Measurements from ENCODE around the gene SPEN. TPM values are rescaled to one million over a fixed set of nuclear protein-coding genes. Genes with fewer than 3 reads are reported as not detected.
A peak's percentile ranks its signal among the peaks of the same experiment; 100 is the strongest.

Gene SPEN
- total and polyA plus RNA-seq, 3 experiments from 2014 or later: 35.6 to 66.3 (median 63.1) TPM

GRCh38 chr1:15963968-15964648 is 116.6 kb downstream of the SPEN start:
- peaks cover 54 to 86% (median 69%) of the 10 kb centered on the region in 3 donors for H3K4me1 Mint-ChIP-seq
- peak overlapping the region in 6 of 7 donors; percentile 46 to 73 (median 56) for H3K4me3 Mint-ChIP-seq
- no peaks in the 10 kb centered on the region for H3K9me3 Mint-ChIP-seq
- no peak for DNase-seq
- H3K4me3 ChIP-seq (ENCODE audit: low read length): no peak overlapping the region
- peaks cover 3 to 32% (median 5%) of the 10 kb centered on the region in 3 donors for H3K36me3 Mint-ChIP-seq
- peaks cover 31% of the 10 kb centered on the region for H3K4me1 ChIP-seq (ENCODE audit: insufficient read depth, low read length)
- POLR2A ChIA-PET: interaction anchor here (0.7 to 1.0 kb wide), 3 partner anchors 48 to 130 kb away, joined by 3 to 5 read pairs (median 3); no protein-coding TSS in a partner anchor
- CTCF ChIA-PET: interaction anchor here (1.0 to 1.9 kb wide), 3 partner anchors 8 to 149 kb away, joined by 3 to 5 read pairs (median 3); partner anchors contain the start of gene ZBTB17
- no peaks in the 10 kb centered on the region for H3K9me3 ChIP-seq (ENCODE audit: low read length)
- H3K27ac ChIP-seq (ENCODE audit: low read depth, low read length): no peak overlapping the region
- H3K27me3 ChIP-seq (ENCODE audit: insufficient read depth, low read length, poor library complexity, severe bottlenecking): no peaks in the 10 kb centered on the region
- peak overlapping the region; percentile 29 to 94 (median 84) for H3K27ac Mint-ChIP-seq
- no peaks in the 10 kb centered on the region for H3K27me3 Mint-ChIP-seq
- no peaks in the 10 kb centered on the region for H3K36me3 ChIP-seq (ENCODE audit: insufficient read depth, low read length)

DNA sequence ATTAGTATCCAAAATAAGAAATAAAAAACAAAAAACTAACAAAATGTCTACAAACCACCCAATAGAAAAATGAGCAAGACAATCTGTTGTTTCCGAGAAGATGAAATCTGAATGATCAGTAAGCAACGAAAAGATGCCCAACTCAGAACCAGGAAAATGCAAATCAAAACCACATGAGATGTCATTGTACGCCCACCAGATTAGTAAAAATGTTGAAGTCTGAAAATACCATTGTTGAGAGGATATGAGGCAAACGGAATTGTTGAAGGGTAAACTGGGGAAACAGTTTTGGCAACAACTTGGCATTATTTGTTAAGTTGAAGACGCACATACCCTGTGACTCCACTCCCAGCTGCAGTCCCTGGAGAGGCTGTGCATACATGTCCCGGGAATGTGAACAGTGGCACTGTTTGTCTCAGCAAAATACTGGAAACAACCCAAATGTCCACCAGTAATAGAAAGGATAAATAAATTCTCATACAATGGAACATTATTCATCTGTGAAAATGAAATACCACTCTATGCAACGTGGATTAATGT is 117.8 kb downstream of the SPEN start:
- peaks cover 49 to 85% (median 65%) of the 10 kb centered on the region in 3 donors for H3K4me1 Mint-ChIP-seq
- Histone ChIP-seq H3K4me1 (ENCODE audit: insufficient read depth, low read length) (peaks cover 27% of the 10 kb centered on the region), H3K4me3 (ENCODE audit: low read length) (no peak overlapping the region), H3K27ac (ENCODE audit: low read depth, low read length) (no peak overlapping the region), H3K36me3 (ENCODE audit: insufficient read depth, low read length) (no peaks in the 10 kb centered on the region), H3K9me3 (ENCODE audit: low read length) (no peaks in the 10 kb centered on the region), H3K27me3 (ENCODE audit: insufficient read depth, low read length, poor library complexity, severe bottlenecking) (no peaks in the 10 kb centered on the region)
- peak overlapping the region; percentile 33 to 92 (median 85) for H3K27ac Mint-ChIP-seq
- H3K36me3 Mint-ChIP-seq: peaks cover 3 to 36% (median 6%) of the 10 kb centered on the region in 3 donors
- CTCF ChIA-PET: interaction anchor here (1.9 kb wide), 1 partner anchor 150 kb away, joined by 5 read pairs; no protein-coding TSS in a partner anchor
- H3K27me3 Mint-ChIP-seq: no peaks in the 10 kb centered on the region
- POLR2A ChIA-PET: interaction anchor here (0.8 kb wide), 1 partner anchor 47 kb away, joined by 5 read pairs; no protein-coding TSS in a partner anchor
- peak overlapping the region; percentile 1 to 86 (median 67) for H3K4me3 Mint-ChIP-seq
- DNase-seq: no peak
- no peaks in the 10 kb centered on the region for H3K9me3 Mint-ChIP-seq

DNA sequence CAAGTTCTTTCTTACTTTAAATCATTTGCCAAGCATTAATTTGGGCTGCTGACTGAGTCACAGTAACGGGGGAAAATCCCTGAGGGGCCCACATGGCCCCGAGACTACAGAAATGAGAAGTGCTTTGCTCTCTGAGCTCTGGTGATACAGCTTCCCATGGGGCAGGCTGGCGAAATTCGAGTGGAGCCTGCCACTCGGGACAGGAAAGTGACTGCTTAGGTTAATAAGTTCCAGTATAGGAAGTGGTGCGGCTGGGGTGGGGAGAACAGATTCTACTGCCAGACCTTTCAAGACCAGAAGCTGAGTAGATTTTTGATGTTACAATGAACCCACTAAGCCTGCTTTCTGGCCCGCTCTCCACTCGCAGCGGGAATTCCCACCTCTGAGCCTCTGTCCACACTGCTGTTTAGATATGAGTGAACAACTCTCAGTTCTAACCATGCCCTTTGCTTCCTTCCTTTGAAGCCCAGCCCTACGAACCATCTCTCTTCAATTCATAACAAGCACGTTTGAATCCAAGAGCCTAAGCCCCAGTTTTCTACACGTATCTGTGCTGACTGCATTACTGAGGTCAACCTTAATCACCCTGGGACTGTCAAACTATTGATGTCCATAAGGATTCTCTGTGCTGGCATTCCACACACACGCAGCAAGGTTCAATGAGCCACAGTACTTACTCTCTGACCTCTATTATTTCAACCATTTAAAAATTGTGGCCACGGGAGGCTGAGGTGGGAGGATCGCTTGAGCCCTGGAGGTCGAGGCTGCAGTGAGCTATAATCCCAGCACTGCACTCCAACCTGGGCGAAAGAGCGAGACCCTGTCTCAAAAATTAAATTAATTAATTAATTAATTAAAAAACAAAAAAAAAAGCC is 118.8 kb downstream of the SPEN start:
- H3K27ac ChIP-seq (ENCODE audit: low read depth, low read length): peak overlapping the region; percentile 13
- no peaks in the 10 kb centered on the region for H3K9me3 ChIP-seq (ENCODE audit: low read length)
- DNase-seq: peak; percentile 21 to 63 (median 26)
- no peaks in the 10 kb centered on the region for H3K27me3 ChIP-seq (ENCODE audit: insufficient read depth, low read length, poor library complexity, severe bottlenecking)
- Mint-ChIP-seq H3K4me1 (peaks cover 46 to 80% (median 58%) of the 10 kb centered on the region in 3 donors), H3K27ac (peak overlapping the region; percentile 81 to 96 (median 88)), H3K27me3 (no peaks in the 10 kb centered on the region), H3K4me3 (peak overlapping the region; percentile 31 to 86 (median 67)), H3K9me3 (no peaks in the 10 kb centered on the region), H3K36me3 (peaks cover 3 to 34% (median 6%) of the 10 kb centered on the region in 3 donors)
- H3K4me1 ChIP-seq (ENCODE audit: insufficient read depth, low read length): peaks cover 27% of the 10 kb centered on the region
- ChIA-PET POLR2A (no interaction called here), CTCF (no interaction called here)
- no peaks in the 10 kb centered on the region for H3K36me3 ChIP-seq (ENCODE audit: insufficient read depth, low read length)
- peak overlapping the region; percentile 3 for H3K4me3 ChIP-seq (ENCODE audit: low read length)

DNA sequence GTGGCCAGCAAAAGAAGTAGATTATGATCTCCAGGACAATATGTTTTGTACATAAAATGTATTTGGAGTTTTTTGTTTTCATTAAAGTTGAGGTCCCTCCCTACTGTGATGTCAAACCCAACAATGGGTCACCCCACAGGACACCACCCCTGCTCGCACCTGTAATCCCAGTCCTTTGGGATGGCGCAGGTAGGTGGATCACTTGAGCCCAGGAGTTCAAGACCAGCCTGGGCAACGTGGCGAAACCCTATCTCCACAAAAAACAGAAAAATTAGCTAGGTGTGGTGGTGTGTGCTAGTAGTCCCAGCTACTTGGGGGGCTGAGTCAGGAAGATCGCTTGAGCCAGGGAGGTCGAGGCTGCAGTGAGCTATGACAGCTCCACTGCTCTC is 119.4 kb downstream of the SPEN start:
- H3K4me3 ChIP-seq (ENCODE audit: low read length): no peak overlapping the region
- ChIA-PET POLR2A (no interaction called here), CTCF (no interaction called here)
- Mint-ChIP-seq H3K9me3 (no peaks in the 10 kb centered on the region), H3K36me3 (peaks cover 3 to 33% (median 6%) of the 10 kb centered on the region in 3 donors), H3K27me3 (no peaks in the 10 kb centered on the region), H3K4me3 (peak overlapping the region in 3 of 7 donors; percentile 19 to 56 (median 21)), H3K27ac (peak overlapping the region in 3 of 8 donors; percentile 38 to 75 (median 68)), H3K4me1 (peaks cover 48 to 78% (median 60%) of the 10 kb centered on the region in 3 donors)
- no peaks in the 10 kb centered on the region for H3K27me3 ChIP-seq (ENCODE audit: insufficient read depth, low read length, poor library complexity, severe bottlenecking)
- peaks cover 2% of the 10 kb centered on the region for H3K36me3 ChIP-seq (ENCODE audit: insufficient read depth, low read length)
- no peak for DNase-seq
- H3K27ac ChIP-seq (ENCODE audit: low read depth, low read length): no peak overlapping the region
- no peaks in the 10 kb centered on the region for H3K9me3 ChIP-seq (ENCODE audit: low read length)
- peaks cover 27% of the 10 kb centered on the region for H3K4me1 ChIP-seq (ENCODE audit: insufficient read depth, low read length)

GRCh38 chr1:15968172-15968571 is 120.7 kb downstream of the SPEN start:
- Mint-ChIP-seq H3K4me1 (peaks cover 50 to 80% (median 68%) of the 10 kb centered on the region in 3 donors), H3K27me3 (no peaks in the 10 kb centered on the region), H3K9me3 (no peaks in the 10 kb centered on the region), H3K27ac (peak overlapping the region in 4 of 8 donors; percentile 12 to 82 (median 39)), H3K4me3 (no peak overlapping the region), H3K36me3 (peaks cover 12 to 42% (median 13%) of the 10 kb centered on the region in 3 donors)
- ChIA-PET POLR2A (no interaction called here), CTCF (no interaction called here)
- no peak overlapping the region for H3K4me3 ChIP-seq (ENCODE audit: low read length)
- no peaks in the 10 kb centered on the region for H3K9me3 ChIP-seq (ENCODE audit: low read length)
- no peaks in the 10 kb centered on the region for H3K27me3 ChIP-seq (ENCODE audit: insufficient read depth, low read length, poor library complexity, severe bottlenecking)
- peaks cover 27% of the 10 kb centered on the region for H3K4me1 ChIP-seq (ENCODE audit: insufficient read depth, low read length)
- no peak overlapping the region for H3K27ac ChIP-seq (ENCODE audit: low read depth, low read length)
- peaks cover 11% of the 10 kb centered on the region for H3K36me3 ChIP-seq (ENCODE audit: insufficient read depth, low read length)
- no peak for DNase-seq

DNA sequence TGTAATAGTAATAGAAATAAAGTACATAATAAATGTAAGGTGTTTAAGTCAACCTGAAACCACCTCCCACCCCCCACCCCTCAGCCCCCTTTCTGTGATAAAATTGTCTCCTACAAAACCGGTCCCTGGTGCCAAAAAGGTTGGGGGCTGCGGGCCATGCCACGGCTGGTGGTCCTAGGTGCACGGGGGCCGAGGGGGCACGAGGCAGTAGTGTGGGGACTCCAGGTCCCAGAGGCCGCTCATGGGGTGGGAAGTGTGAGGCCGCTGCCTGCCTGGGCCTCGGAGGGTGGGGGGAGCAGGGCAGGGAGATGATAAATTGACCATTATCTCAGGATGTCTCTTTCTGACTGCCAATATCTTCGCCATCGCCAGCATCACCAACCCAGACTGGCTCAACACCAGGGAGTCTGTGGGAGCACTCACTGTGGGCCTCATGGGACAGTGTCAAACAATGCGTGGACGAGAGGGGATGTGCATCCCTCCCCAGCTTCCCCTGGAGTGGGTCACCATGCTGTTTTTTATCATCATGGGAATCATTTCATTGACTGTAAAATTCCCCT is 121.9 kb downstream of the SPEN start:
- H3K4me1 Mint-ChIP-seq: peaks cover 45 to 77% (median 63%) of the 10 kb centered on the region in 3 donors
- H3K27ac ChIP-seq (ENCODE audit: low read depth, low read length): no peak overlapping the region
- peaks cover 12 to 48% (median 18%) of the 10 kb centered on the region in 3 donors for H3K36me3 Mint-ChIP-seq
- no peak overlapping the region for H3K4me3 ChIP-seq (ENCODE audit: low read length)
- CTCF ChIA-PET: no interaction called here
- H3K36me3 ChIP-seq (ENCODE audit: insufficient read depth, low read length): peaks cover 11% of the 10 kb centered on the region
- DNase-seq: no peak
- H3K9me3 Mint-ChIP-seq: no peaks in the 10 kb centered on the region
- no peaks in the 10 kb centered on the region for H3K27me3 Mint-ChIP-seq
- POLR2A ChIA-PET: no interaction called here
- H3K4me3 Mint-ChIP-seq: peak overlapping the region in 1 of 7 donors; percentile 44
- no peaks in the 10 kb centered on the region for H3K27me3 ChIP-seq (ENCODE audit: insufficient read depth, low read length, poor library complexity, severe bottlenecking)
- H3K4me1 ChIP-seq (ENCODE audit: insufficient read depth, low read length): peaks cover 29% of the 10 kb centered on the region
- no peak overlapping the region for H3K27ac Mint-ChIP-seq
- no peaks in the 10 kb centered on the region for H3K9me3 ChIP-seq (ENCODE audit: low read length)

- DNase-seq: no peak
- Histone ChIP-seq H3K9me3 (ENCODE audit: low read length) (no peaks in the 10 kb centered on the region), H3K27me3 (ENCODE audit: insufficient read depth, low read length, poor library complexity, severe bottlenecking) (no peaks in the 10 kb centered on the region), H3K4me1 (ENCODE audit: insufficient read depth, low read length) (peaks cover 28% of the 10 kb centered on the region), H3K27ac (ENCODE audit: low read depth, low read length) (no peak overlapping the region), H3K4me3 (ENCODE audit: low read length) (no peak overlapping the region), H3K36me3 (ENCODE audit: insufficient read depth, low read length) (peaks cover 11% of the 10 kb centered on the region)
- H3K27me3 Mint-ChIP-seq: no peaks in the 10 kb centered on the region
- no peak overlapping the region for H3K27ac Mint-ChIP-seq
- CTCF ChIA-PET: no interaction called here
- peak overlapping the region in 1 of 7 donors; percentile 67 for H3K4me3 Mint-ChIP-seq
- POLR2A ChIA-PET: no interaction called here
- H3K36me3 Mint-ChIP-seq: peaks cover 12 to 49% (median 18%) of the 10 kb centered on the region in 3 donors
- H3K4me1 Mint-ChIP-seq: peaks cover 40 to 74% (median 59%) of the 10 kb centered on the region in 3 donors
- H3K9me3 Mint-ChIP-seq: no peaks in the 10 kb centered on the region
Observed at GRCh38 chr1:15970911-15971310, 123.4 kb downstream of the SPEN start.

All from CD8-positive, alpha-beta memory T cell (primary cell).